OCI-LY3 (cell line): ENCODE results near the gene FTO.

ENCODE experiments used
- H2AFZ ChIP-seq: fragments of 200-600, 300-600 bp; shearing (Covaris generic); 2 replicates; pipeline ENCODE4 v1.6.0; 2014; ENCODE audit warnings: antibody characterized with exemption, low read depth, low read length
- H3K27ac ChIP-seq: fragments of 200-600, 300-600 bp; sonication (generic); 2 replicates; pipeline ENCODE4 v1.5.1; 2014; ENCODE audit warnings: mild to moderate bottlenecking, low read length, moderate library complexity, mixed read lengths
- H3K27me3 ChIP-seq: fragments of 200-600, 300-600 bp; sonication (generic); 2 replicates; pipeline ENCODE4 v1.6.1; 2014; ENCODE audit warnings: low read depth, low read length, mixed read lengths
- H3K36me3 ChIP-seq: fragments of 200-600, 300-600 bp; sonication (generic); replicated peaks from 2 replicates; pipeline ENCODE3; 2014; ENCODE audit warnings: low read depth, low read length, mixed read lengths
- H3K4me1 ChIP-seq: fragments of 300-600, 200-600 bp; sonication (generic); 2 replicates; pipeline ENCODE4 v1.6.1; 2014; ENCODE audit warnings: low read length, mixed read lengths
- H3K4me2 ChIP-seq: fragments of 200-600, 300-600 bp; sonication (generic); 2 replicates; pipeline ENCODE4 v1.6.1; 2014; ENCODE audit warnings: low read length, mixed read lengths
- H3K4me3 ChIP-seq: fragments of 300-600, 200-600 bp; sonication (generic); 2 replicates; pipeline ENCODE4 v1.5.1; 2014; ENCODE audit warnings: antibody characterized with exemption, mild to moderate bottlenecking, low read length, moderate library complexity
- H3K79me2 ChIP-seq: fragments of 300-600, 200-600 bp; shearing (Covaris generic); 2 replicates; pipeline ENCODE4 v1.6.1; 2014; ENCODE audit warnings: mild to moderate bottlenecking, low read length, mixed read lengths
- H3K9ac ChIP-seq: fragments of 300-600, 200-600 bp; shearing (Covaris generic); 2 replicates; pipeline ENCODE4 v1.6.0; 2014; ENCODE audit warnings: mild to moderate bottlenecking, low read length, moderate library complexity
- H3K9me3 ChIP-seq: fragments of 200-600, 300-600 bp; shearing (Covaris generic); 2 replicates; pipeline ENCODE4 v1.6.1; 2014; ENCODE audit warnings: low read length, mixed read lengths; ENCODE audit not compliant: insufficient read depth
- H4K20me1 ChIP-seq: fragments of 200-600, 300-600 bp; sonication (generic); 2 replicates; pipeline ENCODE4 v1.6.1; 2016; ENCODE audit warnings: low read length, mixed read lengths; ENCODE audit not compliant: insufficient read depth
- EZH2phosphoT487 ChIP-seq: fragments of 200-600 bp; shearing (Covaris generic); IDR thresholded peaks from 2 replicates; pipeline ENCODE4 v1.6.1; 2018; ENCODE audit warnings: antibody characterized with exemption, mixed run types, low read depth
- TF ChIP-seq, protein P1 (sequence below): fragments of 200-600, 300-600 bp; sonication (generic); IDR thresholded peaks from 2 replicates; pipeline ENCODE4 v1.5.1; 2014; ENCODE audit warnings: antibody characterized with exemption, low read length, low read depth

The FTO gene

DNA sequence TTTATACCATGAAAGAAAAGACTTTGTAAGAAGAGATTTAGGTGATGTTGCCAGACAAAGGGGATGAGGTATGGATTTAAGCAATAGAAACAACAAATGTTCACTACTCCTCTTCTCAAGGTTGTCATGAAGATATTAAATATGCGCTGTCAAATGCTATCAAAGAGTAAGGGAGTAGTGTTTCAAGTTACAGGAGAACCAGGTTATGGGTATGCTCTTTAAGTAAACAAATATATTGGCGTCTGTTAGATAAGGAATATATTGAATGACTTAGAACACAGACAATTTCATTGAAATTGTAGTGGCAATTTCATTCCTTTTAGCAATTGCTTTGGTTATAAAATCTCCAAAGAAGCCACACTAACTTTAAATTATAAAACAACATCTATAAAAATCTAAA, 229.0 kb downstream of the FTO start:
- TF ChIP-seq, protein P1, sequence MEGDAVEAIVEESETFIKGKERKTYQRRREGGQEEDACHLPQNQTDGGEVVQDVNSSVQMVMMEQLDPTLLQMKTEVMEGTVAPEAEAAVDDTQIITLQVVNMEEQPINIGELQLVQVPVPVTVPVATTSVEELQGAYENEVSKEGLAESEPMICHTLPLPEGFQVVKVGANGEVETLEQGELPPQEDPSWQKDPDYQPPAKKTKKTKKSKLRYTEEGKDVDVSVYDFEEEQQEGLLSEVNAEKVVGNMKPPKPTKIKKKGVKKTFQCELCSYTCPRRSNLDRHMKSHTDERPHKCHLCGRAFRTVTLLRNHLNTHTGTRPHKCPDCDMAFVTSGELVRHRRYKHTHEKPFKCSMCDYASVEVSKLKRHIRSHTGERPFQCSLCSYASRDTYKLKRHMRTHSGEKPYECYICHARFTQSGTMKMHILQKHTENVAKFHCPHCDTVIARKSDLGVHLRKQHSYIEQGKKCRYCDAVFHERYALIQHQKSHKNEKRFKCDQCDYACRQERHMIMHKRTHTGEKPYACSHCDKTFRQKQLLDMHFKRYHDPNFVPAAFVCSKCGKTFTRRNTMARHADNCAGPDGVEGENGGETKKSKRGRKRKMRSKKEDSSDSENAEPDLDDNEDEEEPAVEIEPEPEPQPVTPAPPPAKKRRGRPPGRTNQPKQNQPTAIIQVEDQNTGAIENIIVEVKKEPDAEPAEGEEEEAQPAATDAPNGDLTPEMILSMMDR: no peak
- TF ChIP-seq EZH2phosphoT487: no peak
- no peaks in the 10 kb centered on the region for H3K9me3 ChIP-seq
- no peaks in the 10 kb centered on the region for H3K27me3 ChIP-seq
- no peaks in the 10 kb centered on the region for H3K36me3 ChIP-seq
- no peak overlapping the region for H3K27ac ChIP-seq
- no peaks in the 10 kb centered on the region for H4K20me1 ChIP-seq
- H3K79me2 ChIP-seq: no peaks in the 10 kb centered on the region
- H3K4me1 ChIP-seq: no peaks in the 10 kb centered on the region
- no peak overlapping the region for H3K4me3 ChIP-seq
- no peak overlapping the region for H2AFZ ChIP-seq
- no peak overlapping the region for H3K9ac ChIP-seq
- no peak overlapping the region for H3K4me2 ChIP-seq

DNA sequence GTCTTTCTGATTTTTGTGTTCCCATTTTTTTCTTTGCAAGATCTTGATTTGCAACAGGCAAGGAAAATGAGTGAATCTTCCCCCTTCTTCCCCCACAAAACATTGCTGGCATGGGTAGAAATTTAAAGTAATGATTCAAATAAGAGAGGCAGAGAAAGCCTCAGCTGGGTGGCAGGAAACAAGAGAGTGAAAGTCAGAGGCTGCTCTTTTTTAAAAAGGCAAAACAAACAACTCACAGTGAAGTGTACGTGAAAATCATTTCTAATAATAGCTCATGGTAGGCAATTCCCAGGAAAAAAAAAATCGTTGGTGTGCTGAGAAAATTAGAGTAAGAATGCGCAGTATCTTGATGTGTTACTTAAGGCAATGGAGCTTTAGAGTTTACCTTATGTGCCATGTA, 229.5 kb downstream of the FTO start:
- no peaks in the 10 kb centered on the region for H3K27me3 ChIP-seq
- no peak overlapping the region for H3K4me2 ChIP-seq
- no peak overlapping the region for H2AFZ ChIP-seq

DNA sequence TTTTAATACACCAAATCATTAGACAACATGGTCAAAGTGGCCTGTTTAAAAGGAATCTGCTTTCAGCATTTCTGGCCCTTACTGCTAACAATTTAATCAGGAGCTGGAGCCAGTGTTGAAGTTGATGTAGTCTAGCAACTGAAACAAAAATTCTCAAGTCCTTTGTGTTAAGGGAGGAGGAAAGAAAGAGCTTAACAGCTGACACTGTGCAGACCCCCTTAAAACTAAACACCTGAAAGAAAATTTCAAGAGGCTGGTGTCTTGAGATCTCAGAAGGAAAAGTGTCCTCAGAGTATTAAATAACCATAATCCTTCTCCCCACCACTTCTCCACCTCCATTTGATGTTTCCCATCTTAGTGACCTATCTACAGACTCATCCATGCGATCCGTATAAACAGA, 232.1 kb downstream of the FTO start:
- Histone ChIP-seq H3K4me1 (no peaks in the 10 kb centered on the region), H3K4me3 (no peak overlapping the region), H3K9ac (no peak overlapping the region), H3K36me3 (no peaks in the 10 kb centered on the region), H4K20me1 (no peaks in the 10 kb centered on the region), H2AFZ (no peak overlapping the region), H3K27me3 (no peaks in the 10 kb centered on the region), H3K9me3 (no peaks in the 10 kb centered on the region), H3K4me2 (no peak overlapping the region), H3K27ac (no peak overlapping the region), H3K79me2 (no peaks in the 10 kb centered on the region)
- TF ChIP-seq EZH2phosphoT487: no peak
- TF ChIP-seq, protein P1: no peak

More for the DNA sequence above, 229.5 kb downstream of the FTO start:
- Histone ChIP-seq H3K4me1 (no peaks in the 10 kb centered on the region), H3K36me3 (no peaks in the 10 kb centered on the region), H3K9me3 (no peaks in the 10 kb centered on the region), H3K9ac (no peak overlapping the region), H3K27ac (no peak overlapping the region), H3K4me3 (no peak overlapping the region), H3K79me2 (no peaks in the 10 kb centered on the region), H4K20me1 (no peaks in the 10 kb centered on the region)
- TF ChIP-seq, protein P1: no peak
- TF ChIP-seq EZH2phosphoT487: no peak

DNA sequence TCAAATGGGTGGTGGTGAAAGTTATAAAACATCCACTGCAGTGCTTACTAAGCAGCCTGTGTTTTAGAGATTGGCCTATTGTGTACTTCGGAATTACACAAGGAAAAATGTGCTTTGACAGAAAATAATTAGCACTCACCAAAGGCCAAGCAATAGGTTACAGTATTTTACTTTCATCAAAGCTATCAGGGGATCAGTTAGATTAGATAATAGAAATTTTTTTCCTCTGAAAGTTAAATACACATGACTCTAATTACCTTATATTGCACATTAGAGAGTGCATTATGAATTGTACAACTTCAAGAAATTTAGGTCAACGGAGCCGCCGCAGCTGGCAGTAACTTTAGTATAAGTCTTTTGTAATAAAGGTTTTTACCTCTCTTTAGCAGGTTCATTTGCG, 232.6 kb downstream of the FTO start:
- no peaks in the 10 kb centered on the region for H3K9me3 ChIP-seq
- no peak overlapping the region for H3K9ac ChIP-seq
- H3K4me1 ChIP-seq: no peaks in the 10 kb centered on the region
- H3K27ac ChIP-seq: no peak overlapping the region
- H4K20me1 ChIP-seq: no peaks in the 10 kb centered on the region
- TF ChIP-seq, protein P1: no peak
- TF ChIP-seq EZH2phosphoT487: no peak
- no peaks in the 10 kb centered on the region for H3K79me2 ChIP-seq
- no peak overlapping the region for H3K4me2 ChIP-seq
- no peaks in the 10 kb centered on the region for H3K36me3 ChIP-seq
- H2AFZ ChIP-seq: no peak overlapping the region
- H3K27me3 ChIP-seq: no peaks in the 10 kb centered on the region
- H3K4me3 ChIP-seq: no peak overlapping the region
